ENCODE measurements around the gene TNFAIP8L3.

DNA sequence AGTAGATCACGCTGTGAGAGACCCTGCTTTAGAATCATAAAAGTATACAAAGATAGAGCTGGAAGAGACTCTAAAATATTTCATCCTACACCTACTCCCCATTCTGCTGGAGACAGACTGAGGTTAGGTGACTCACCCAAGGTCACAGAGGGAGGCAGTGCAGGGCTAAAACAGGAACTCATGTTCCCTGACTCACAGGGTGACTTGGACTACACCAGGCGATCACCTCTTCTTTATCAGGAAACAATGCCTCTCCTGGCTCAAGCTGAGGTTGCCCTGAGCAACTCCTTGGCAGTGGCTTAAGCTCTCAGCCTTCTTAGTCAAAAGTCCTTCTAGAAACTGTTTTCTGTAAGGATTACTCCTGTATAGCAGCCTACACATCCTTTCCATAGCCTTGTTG is 26.4 kb upstream of the TNFAIP8L3 start:
- no peak for TF ChIP-seq POLR2A (IDR thresholded peaks at IDR 0.05; ENCODE audit: low read depth, low read length)
- no peak for TF ChIP-seq POLR2AphosphoS5 (IDR thresholded peaks at IDR 0.05; ENCODE audit: low read depth, low read length)
- no peak for TF ChIP-seq TAF1 (IDR thresholded peaks at IDR 0.05; ENCODE audit: borderline replicate concordance, low read depth, low read length)

Data from GM12892 (cell line).